GM18511 (cell line): ENCODE data around the gene CTBP1.
A peak's percentile ranks its signal among the peaks of the same experiment; 100 is the strongest.

Source experiments
- ATAC-seq: cut with Tn5 transposase; IDR thresholded peaks from one replicate; pipeline ENCODE4 v1.9.1; 2021; ENCODE audit warnings: mild to moderate bottlenecking, moderate library complexity; ENCODE audit not compliant: unreplicated experiment

CTBP1 gene

GRCh38 chr4:1211891-1212545 is 36.9 kb downstream of the CTBP1 start:
- no peak for ATAC-seq

DNA sequence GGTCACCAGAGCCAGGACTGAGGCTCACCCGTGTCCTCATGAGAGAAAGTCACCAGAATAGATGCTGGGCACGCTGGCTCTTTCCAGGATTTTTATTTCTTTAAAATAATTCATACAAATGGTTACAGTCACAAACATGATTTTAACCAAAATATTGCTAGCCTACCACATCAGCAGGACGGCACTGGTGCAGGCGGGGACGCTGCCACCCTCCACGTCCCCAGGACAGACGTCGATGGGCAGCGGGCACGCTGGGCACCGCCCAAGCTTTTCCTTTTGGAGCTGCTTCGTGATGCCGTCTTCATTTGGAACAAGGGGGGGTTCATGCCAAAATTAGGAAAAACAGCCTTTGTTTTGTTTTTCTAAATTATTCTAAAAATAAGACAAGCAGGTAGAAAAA is 37.6 kb downstream of the CTBP1 start:
- ATAC-seq: no peak

DNA sequence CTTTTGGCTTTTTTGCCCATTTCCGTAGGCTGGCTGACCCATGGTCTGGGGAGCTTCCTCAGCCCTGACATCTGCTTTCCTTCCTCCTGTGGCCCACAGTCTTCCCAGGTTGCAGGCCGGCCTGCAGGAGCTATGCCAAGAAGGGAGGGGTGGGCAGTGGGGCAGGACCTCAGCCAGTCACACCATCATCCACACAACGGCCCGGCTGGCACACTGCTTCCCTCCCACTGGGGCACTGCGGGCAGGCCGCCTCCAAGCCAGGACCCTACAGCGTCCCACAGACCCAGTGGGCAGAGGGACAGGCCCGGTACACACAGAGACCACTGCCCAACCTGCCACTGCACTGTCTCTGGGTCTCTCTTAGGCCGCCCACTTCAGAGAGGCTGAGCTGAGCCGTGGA is 38.0 kb downstream of the CTBP1 start:
- ATAC-seq: no peak

DNA sequence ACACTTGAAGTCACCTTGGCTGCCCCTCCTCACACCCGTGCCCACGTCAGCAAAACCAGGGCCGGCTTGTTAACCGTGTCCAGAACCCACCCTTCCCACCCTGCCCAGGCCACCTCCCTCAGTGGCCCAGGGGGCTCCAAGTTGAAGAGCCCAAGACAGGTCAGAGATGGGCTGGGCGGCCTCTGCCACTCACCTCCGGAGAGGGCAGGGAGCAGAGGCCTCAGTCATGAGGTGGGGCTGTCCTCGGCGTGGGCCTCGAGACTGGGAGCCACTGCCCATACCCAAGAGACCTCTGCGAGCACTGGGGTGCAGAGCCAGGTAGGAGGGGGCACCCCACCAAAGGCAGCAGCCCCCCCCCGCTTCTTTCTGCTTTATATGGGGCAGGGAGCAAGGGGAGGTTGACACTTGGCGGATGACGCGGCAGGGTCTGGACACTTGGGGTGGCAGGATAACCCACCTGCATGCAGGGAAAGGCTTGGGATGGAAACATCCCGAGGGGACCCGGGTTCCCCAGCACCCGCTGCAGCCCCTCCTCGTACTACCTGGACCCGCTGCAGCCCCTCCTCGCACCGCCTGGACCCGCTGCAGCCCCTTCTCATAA is 38.6 kb downstream of the CTBP1 start:
- ATAC-seq: no peak

- ATAC-seq: no peak
These were observed 39.1 kb downstream of the CTBP1 start for GRCh38 chr4:1209821-1210220.

DNA sequence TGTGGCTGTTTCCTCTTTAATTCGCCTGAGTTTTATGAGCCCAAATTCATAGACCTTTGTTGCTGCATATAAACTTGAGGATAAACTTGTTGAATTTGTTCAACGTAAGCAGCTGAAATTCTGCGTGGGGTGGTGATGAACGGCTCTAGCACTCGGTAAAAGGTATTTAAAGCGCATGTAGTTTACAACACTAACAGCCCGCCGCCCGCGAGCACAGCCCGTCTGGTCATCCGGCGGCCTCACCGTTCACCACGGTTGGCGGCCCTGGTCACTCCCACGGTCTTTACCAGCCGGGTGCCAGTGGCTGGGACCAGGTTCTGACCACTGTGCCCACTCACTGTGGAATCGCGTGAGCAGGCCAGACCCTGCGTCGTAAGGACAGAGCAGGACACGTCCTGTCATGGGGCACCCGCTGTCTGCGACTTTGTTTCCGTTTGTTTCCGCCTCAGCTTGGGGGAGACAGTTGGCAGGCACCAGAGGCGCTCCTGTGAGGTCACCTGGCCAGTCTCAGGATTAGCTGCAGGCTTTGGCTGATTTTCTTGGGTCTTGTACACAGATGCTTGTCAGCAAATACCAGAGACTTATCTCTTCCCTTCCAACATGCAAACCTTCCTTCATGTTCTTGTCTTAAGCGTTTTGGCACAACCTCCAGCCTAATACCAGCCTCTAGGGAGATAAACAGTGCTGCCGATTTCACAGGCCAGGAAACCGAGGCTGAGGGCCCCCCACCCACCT is 39.8 kb downstream of the CTBP1 start:
- ATAC-seq: no peak

DNA sequence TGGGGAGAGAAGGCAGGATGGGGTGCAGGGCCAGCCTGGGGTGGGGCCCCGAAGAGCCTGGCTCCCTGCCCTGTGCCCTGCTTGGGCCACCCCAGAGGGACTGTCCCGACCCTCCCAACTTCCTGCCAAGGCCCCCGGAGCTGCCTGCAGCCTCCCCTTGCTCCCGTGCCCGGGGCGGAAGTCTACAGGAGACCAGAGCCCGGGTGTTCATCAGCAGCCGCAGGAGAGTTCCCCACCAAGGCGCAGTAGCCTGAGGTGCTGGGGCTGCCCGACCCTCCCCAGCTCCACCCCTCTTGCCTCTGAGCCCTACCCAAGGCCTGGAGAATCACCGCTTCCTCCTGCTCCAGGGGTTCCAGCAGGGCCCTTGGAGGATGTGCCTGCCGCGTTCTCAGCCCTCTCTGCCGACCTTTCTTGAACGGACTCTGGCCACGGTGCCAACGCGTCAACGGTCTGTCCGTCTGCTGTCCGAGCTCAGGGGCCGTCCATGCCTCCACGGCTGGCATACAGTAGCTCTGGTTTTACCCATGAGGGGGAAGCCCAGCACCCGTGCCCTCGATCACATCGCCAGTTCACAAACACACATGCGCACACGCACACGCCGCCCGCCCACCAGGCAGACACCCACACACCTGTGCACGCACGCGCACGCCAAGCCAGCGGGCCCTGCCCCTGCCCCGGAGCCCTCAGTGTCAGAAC is 40.5 kb downstream of the CTBP1 start:
- ATAC-seq: no peak

DNA sequence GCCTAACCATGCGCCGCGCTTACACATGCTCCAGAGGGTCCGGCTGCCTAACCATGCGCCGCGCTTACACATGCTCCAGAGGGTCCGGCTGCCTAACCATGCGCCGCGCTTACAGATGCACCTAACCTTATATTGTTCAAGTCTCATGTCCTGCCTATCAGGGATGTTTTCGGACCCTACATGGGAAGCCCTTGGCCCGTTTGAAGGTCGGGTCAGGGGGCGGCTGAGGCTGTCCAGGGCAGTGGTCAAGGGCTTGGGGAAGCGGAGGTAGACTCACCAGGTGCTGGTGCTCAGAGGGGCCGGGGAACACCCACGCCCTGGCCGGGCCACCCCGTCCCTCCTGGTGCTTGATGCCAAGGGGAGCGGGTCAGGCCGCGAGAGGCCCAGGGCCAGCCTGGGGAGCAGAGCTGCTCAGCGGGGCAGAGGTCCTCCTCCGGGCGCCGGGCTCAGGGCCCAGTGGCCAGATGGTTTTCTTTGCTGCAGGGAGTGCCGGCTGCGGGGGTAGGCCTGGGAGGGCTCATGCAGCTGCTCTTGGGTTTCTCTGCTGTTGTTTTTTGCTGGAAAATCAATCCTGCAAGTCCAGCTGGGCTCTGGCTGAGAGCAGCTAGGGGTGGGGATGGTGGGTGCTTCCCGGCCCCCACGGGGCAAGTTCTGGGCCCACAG is 41.2 kb downstream of the CTBP1 start:
- no peak for ATAC-seq

DNA sequence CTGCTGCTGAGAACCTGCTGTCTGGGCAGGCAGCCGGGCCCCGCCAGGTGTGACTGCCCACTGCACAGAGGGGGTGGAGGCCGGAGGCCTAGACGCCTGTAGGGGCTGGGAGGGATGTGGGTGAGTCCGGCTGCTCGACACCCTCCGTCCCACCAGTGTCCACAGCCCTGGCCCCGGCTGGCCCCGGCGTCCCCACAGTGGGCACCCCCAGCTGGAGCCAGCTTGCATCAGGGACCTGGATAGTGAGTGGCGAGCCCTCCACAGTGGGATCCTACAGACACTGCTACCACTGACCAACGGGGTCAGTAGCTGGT is 41.8 kb downstream of the CTBP1 start:
- no peak for ATAC-seq

DNA sequence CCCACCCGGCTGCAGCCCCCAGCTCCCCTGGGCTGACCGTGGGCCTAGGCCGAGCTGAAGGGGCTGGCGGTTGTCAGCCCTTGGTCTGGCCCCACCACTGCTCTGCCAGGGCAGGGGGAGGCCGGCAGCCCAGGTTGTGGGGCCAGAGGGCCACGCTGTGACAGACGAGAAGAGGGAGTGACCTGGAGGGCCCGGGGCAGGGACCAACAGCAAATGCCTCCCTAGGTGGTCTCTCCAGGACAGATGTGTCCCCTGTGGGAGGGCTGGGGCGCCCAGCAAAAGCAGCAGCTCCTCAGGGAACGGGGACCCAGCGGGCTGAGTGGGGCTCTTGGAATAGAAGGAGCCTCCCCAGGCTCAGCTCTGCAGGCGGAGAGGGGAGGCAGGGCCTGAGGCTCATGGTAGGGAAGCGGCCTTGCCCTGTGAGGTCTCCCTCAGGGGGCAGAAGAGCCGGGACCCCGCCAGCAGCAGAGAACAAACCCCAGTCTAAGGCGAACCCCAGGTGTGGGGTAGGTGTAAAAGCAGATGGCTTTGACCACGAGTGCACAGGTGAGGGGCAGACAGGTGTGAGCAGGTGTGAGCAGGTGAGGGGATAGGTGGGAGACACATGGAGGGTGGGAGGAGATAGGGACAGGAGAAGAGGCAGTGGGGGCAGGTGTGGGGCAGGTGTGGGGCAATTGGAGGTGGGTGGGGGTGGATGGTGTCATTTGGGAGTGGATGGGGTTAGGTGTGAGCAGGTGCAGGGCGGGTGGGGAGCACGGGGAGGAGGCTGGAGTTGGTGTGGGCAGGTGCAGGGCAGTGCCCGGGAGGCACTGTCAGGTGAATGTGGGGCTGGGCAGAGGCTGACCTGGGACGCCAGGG is 42.4 kb downstream of the CTBP1 start:
- no peak for ATAC-seq

DNA sequence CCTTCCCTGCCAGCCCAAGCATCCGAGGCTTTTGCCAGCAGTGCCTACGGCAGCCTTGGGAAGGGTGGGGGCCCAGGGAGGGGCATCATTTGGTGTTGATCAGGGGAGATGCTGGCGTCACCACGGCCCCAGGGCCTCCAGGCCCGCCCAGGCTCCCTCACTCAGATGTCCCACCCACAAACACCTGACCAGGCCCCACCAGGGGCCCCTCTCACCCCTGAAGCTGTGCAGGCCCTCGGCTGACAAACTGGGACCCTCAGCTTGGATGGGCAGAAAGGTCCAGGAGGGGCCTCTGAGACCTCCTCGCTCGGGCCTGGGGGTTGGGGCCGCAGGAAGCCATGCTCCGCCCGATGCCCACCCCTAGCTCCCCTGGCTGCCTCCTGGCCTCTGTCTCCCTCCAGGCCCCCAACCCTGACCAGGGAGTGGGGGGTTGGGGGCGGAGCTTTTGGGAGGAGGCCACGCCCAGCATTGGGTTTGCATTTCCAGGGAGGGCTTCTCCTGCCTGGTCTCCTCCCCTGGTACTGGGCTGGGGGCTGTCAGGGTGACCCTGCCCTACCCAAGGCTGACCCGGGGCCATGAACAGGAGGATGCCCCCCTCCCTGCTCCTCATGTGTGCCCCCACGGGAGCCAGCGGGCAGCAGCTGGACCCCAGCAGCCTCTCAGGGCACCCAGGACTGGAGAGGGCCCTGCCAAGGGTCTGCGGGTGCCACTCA is 43.2 kb downstream of the CTBP1 start:
- ATAC-seq: no peak

GRCh38 chr4:1204828-1205585 is 43.9 kb downstream of the CTBP1 start:
- no peak for ATAC-seq

DNA sequence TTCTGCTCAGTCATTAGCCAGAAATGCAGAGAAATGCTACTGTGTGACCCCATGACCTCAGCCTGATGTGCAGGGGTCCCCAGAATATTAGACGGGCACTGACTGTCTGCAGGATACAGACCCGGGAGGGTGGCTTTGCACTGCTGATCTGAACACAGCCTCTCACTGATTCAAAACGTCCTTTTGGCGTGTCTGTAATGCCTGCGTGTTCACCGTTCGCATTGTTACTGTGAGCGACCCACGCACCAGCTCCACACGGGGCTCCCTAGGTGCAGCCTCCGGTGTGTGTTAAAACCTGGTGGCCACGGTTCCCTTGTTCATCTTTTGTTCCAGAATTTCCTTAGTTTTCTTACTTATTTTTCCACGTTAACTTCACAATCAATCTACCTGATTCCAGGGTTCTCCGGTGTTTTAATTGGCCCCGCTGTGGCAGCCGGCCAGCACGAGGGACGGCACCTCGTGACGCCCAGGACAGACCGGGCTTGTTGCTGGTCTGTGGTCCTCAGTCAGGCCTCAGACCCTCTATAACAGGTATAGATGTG is 44.6 kb downstream of the CTBP1 start:
- ATAC-seq: no peak

GRCh38 chr4:1203026-1203616 is 45.8 kb downstream of the CTBP1 start:
- no peak for ATAC-seq

GRCh38 chr4:1202526-1203011 is 46.4 kb downstream of the CTBP1 start:
- no peak for ATAC-seq

DNA sequence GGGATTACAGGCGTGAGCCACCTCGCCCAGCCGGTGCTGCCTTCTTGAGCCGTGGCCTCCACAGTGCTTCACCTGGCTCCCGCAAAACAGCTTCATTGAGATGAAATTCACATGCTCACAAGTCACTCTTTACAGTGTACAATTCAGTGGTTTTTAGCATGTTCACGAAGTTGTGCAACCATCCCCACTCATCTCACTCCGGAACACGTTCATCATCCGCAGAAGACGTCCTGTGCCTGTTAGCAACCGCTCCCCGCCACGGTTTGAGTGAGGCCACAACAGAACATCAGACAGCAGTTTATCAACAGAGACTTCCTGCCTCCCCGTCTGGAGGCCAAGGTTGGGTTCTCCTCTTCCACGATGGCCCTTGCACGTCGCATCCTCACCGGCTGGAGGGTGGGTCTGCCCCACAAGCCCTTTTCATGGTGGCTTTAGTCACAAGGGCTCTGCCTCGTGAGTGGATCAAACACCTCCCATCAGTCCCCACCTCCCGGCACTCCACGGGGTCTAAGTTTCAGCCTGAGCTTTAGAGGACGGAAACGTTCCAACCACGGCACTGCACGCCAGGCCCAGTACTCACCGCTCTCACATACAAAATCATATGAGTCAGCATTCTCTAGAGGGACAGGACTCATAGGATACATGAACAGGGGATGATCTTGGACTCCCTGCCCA is 46.9 kb downstream of the CTBP1 start:
- peak; percentile 27 for ATAC-seq

GRCh38 chr4:1200425-1201035 is 48.4 kb downstream of the CTBP1 start:
- peak; percentile 12 for ATAC-seq
